WTC11 (cell line): Measurements from ENCODE around the gene ALG6. TPM values are rescaled to one million over a fixed set of nuclear protein-coding genes. Genes with fewer than 3 reads are reported as not detected.

Experiments
- ATAC-seq: fragments of 200-7000 bp; cut with Tn5 transposase; 2 replicates; pipeline ENCODE4 v1.10.0; 2021; ENCODE audit warnings: mild to moderate bottlenecking, moderate library complexity
- CTCF ChIA-PET: fragments of 300-600 bp; sonication (Branson Sonifier 250); formaldehyde crosslinking; loops from one replicate; lab custom pipeline; 2021; ENCODE audit warnings: antibody characterized with exemption; lab: Charles Lee
- POLR2A ChIA-PET: fragments of 350-600 bp; sonication (Branson Sonifier 250); formaldehyde crosslinking; loops from one replicate; lab custom pipeline; 2021; ENCODE audit warnings: antibody characterized with exemption; lab: Charles Lee
- DNase-seq: peaks from one replicate; pipeline ENCODE4 v3.0.0; 2021; ENCODE audit warnings: low spot score
- H3K27ac Mint-ChIP-seq: 2 replicates; pipeline ENCODE4 v1.8.0; 2021; ENCODE audit warnings: mixed read lengths
- H3K27me3 Mint-ChIP-seq: 2 replicates; pipeline ENCODE4 v1.8.0; 2021; ENCODE audit warnings: low read depth, mild to moderate bottlenecking, moderate library complexity, mixed read lengths
- H3K36me3 Mint-ChIP-seq: 2 replicates; pipeline ENCODE4 v1.8.0; 2021; ENCODE audit warnings: mixed read lengths
- H3K4me1 Mint-ChIP-seq: 2 replicates; pipeline ENCODE4 v1.8.0; 2022; ENCODE audit warnings: mixed read lengths
- H3K4me3 Mint-ChIP-seq: 2 replicates; pipeline ENCODE4 v1.8.0; 2021; ENCODE audit warnings: mild to moderate bottlenecking, moderate library complexity, mixed read lengths
- H3K9me3 Mint-ChIP-seq: 2 replicates; pipeline ENCODE4 v1.8.0; 2021; ENCODE audit warnings: mixed read lengths
- AFF4 ChIP-seq: sonication (generic); formaldehyde crosslinking; IDR thresholded peaks from 2 replicates; pipeline ENCODE4 v1.8.1; 2023; ENCODE audit warnings: mild to moderate bottlenecking, missing genetic modification reagents, borderline replicate concordance
- ATF2 ChIP-seq: sonication (generic); formaldehyde crosslinking; IDR thresholded peaks from 2 replicates; pipeline ENCODE4 v1.8.1; 2022; ENCODE audit warnings: low read depth, missing genetic modification reagents, borderline replicate concordance
- ATF3 ChIP-seq: sonication (generic); formaldehyde crosslinking; conservative IDR thresholded peaks from 2 replicates; pipeline ENCODE4 v1.8.1; 2022; ENCODE audit warnings: mild to moderate bottlenecking, missing genetic modification reagents
- CREB1 ChIP-seq: sonication (generic); formaldehyde crosslinking; IDR thresholded peaks from 2 replicates; pipeline ENCODE4 v1.8.0; 2023; ENCODE audit warnings: mild to moderate bottlenecking, missing genetic modification reagents
- FOXK1 ChIP-seq: sonication (generic); formaldehyde crosslinking; IDR thresholded peaks from 2 replicates; pipeline ENCODE4 v1.8.0; 2022; ENCODE audit warnings: mild to moderate bottlenecking, moderate library complexity, missing genetic modification reagents
- FOXP1 ChIP-seq: sonication (generic); formaldehyde crosslinking; IDR thresholded peaks from 2 replicates; pipeline ENCODE4 v1.8.0; 2022; ENCODE audit warnings: missing genetic modification reagents, mild to moderate bottlenecking, moderate library complexity, borderline replicate concordance
- GRHL2 ChIP-seq: fragments of 250-450 bp; sonication (Bioruptor Pico); IDR thresholded peaks from 2 replicates; pipeline ENCODE4 v1.8.0; 2022; ENCODE audit warnings: mild to moderate bottlenecking, moderate library complexity; ENCODE audit not compliant: insufficient replicate concordance, severe bottlenecking
- HMGA2 ChIP-seq: fragments of 250-450 bp; sonication (Bioruptor Pico); IDR thresholded peaks from 2 replicates; pipeline ENCODE4 v1.4.0; 2021; ENCODE audit warnings: mild to moderate bottlenecking, moderate library complexity
- JUN ChIP-seq: sonication (generic); formaldehyde crosslinking; IDR thresholded peaks from 2 replicates; pipeline ENCODE4 v1.8.0; 2023; ENCODE audit warnings: mild to moderate bottlenecking, missing genetic modification reagents
- KAT7 ChIP-seq: sonication (generic); formaldehyde crosslinking; IDR thresholded peaks from 2 replicates; pipeline ENCODE4 v1.8.1; 2023; ENCODE audit warnings: missing genetic modification reagents, mild to moderate bottlenecking, borderline replicate concordance
- NFYB ChIP-seq: sonication (generic); formaldehyde crosslinking; conservative IDR thresholded peaks from 2 replicates; pipeline ENCODE4 v1.8.0; 2022; ENCODE audit warnings: low read depth, missing genetic modification reagents
- NR2C2 ChIP-seq: sonication (generic); formaldehyde crosslinking; IDR thresholded peaks from 2 replicates; pipeline ENCODE4 v1.8.0; 2022; ENCODE audit warnings: mild to moderate bottlenecking, missing genetic modification reagents
- PREB ChIP-seq: sonication (generic); formaldehyde crosslinking; IDR thresholded peaks from 2 replicates; pipeline ENCODE4 v1.8.1; 2022; ENCODE audit warnings: mild to moderate bottlenecking, missing genetic modification reagents, moderate library complexity, borderline replicate concordance
- RORB ChIP-seq: fragments of 250-450 bp; sonication (Bioruptor Pico); IDR thresholded peaks from 2 replicates; pipeline ENCODE4 v1.9.0; 2021; ENCODE audit warnings: mild to moderate bottlenecking
- SOX15 ChIP-seq: fragments of 250-450 bp; sonication (Bioruptor Pico); IDR thresholded peaks from 2 replicates; pipeline ENCODE4 v1.9.0; 2021; ENCODE audit warnings: mild to moderate bottlenecking
- TCF7 ChIP-seq: sonication (generic); formaldehyde crosslinking; IDR thresholded peaks from 2 replicates; pipeline ENCODE4 v1.8.0; 2022; ENCODE audit warnings: mild to moderate bottlenecking, low read depth, missing genetic modification reagents, moderate library complexity
- TEAD1 ChIP-seq: sonication (generic); formaldehyde crosslinking; IDR thresholded peaks from 2 replicates; pipeline ENCODE4 v1.8.0; 2022; ENCODE audit warnings: mild to moderate bottlenecking, missing genetic modification reagents
- TEAD4 ChIP-seq: sonication (generic); formaldehyde crosslinking; IDR thresholded peaks from 2 replicates; pipeline ENCODE4 v1.8.0; 2022; ENCODE audit warnings: mild to moderate bottlenecking, missing genetic modification reagents
- ZBTB21 ChIP-seq: sonication (generic); formaldehyde crosslinking; IDR thresholded peaks from 2 replicates; pipeline ENCODE4 v1.8.1; 2023; ENCODE audit warnings: mild to moderate bottlenecking, missing genetic modification reagents, borderline replicate concordance
- ZNF281 ChIP-seq: sonication (generic); formaldehyde crosslinking; IDR thresholded peaks from 2 replicates; pipeline ENCODE4 v1.8.0; 2023; ENCODE audit warnings: mild to moderate bottlenecking, missing genetic modification reagents
- ZNF396 ChIP-seq: fragments of 250-450 bp; sonication (Bioruptor Pico); IDR thresholded peaks from 2 replicates; pipeline ENCODE4 v1.8.0; 2021; ENCODE audit warnings: mild to moderate bottlenecking, moderate library complexity, borderline replicate concordance
- ZNF671 ChIP-seq: fragments of 250-450 bp; sonication (Bioruptor Pico); IDR thresholded peaks from 2 replicates; pipeline ENCODE4 v1.8.0; 2021; ENCODE audit warnings: mild to moderate bottlenecking
- total RNA-seq: library from RNA; stranded (reverse); gene quantifications from 3 replicates; pipeline ENCODE4 v1.2.3, GENCODE V29; 2021

The ALG6 gene
- total RNA-seq, 1 experiment from 2014 or later = 17.6 TPM

- no peak for TF ChIP-seq GRHL2 (CRISPR knock-in tag)
- no peak for TF ChIP-seq FOXP1 (CRISPR knock-in tag)
Measured at GRCh38 chr1:63407002-63407401, 39.6 kb downstream of the ALG6 start (continued).

GRCh38 chr1:63408331-63408730, 40.9 kb downstream of the ALG6 start:
- Mint-ChIP-seq H3K4me3 (no peak overlapping the region), H3K4me1 (peaks cover 2% of the 10 kb centered on the region; the same call in 1 of the 2 replicates), H3K36me3 (no peaks in the 10 kb centered on the region), H3K9me3 (no peaks in the 10 kb centered on the region), H3K27ac (no peak overlapping the region), H3K27me3 (no peaks in the 10 kb centered on the region)
- CTCF ChIA-PET = no interaction called here
- POLR2A ChIA-PET = no interaction called here
- DNase-seq (no peak), ATAC-seq (no peak)
- TF ChIP-seq ZNF396 = no peak
- TF ChIP-seq ATF3 = no peak
- no peak for TF ChIP-seq ATF2 (CRISPR knock-in tag)
- no peak for TF ChIP-seq HMGA2 (CRISPR knock-in tag)
- TF ChIP-seq ZBTB21 (CRISPR knock-in tag) = no peak
- TF ChIP-seq AFF4 (CRISPR knock-in tag) = no peak
- no peak for TF ChIP-seq NFYB (CRISPR knock-in tag)
- TF ChIP-seq ZNF281 (CRISPR knock-in tag) = no peak
- no peak for TF ChIP-seq RORB (CRISPR knock-in tag)
- no peak for TF ChIP-seq NR2C2

GRCh38 chr1:63411066-63411465, 43.6 kb downstream of the ALG6 start:
- ChIA-PET CTCF (interaction anchor here (1.5 kb wide), 1 partner anchor 83 kb away, joined by 4 read pairs; no protein-coding TSS in a partner anchor), POLR2A (no interaction called here)
- TF ChIP-seq AFF4 (CRISPR knock-in tag) = no peak
- no peak for TF ChIP-seq PREB (CRISPR knock-in tag)
- TF ChIP-seq JUN (CRISPR knock-in tag) = no peak
- no peak for TF ChIP-seq ZNF671 (CRISPR knock-in tag)
- no peak for TF ChIP-seq FOXK1
- TF ChIP-seq TCF7 (CRISPR knock-in tag) = no peak
- no peak for TF ChIP-seq CREB1
- no peak for TF ChIP-seq TEAD1
- TF ChIP-seq KAT7 = no peak
- no peak for TF ChIP-seq SOX15
- TF ChIP-seq TEAD4 (CRISPR knock-in tag) = no peak
- DNase-seq (no peak), ATAC-seq (no peak)
- H3K9me3 Mint-ChIP-seq = no peaks in the 10 kb centered on the region
- H3K4me3 Mint-ChIP-seq = no peak overlapping the region
- no peaks in the 10 kb centered on the region; the same call in 1 of the 2 replicates for H3K4me1 Mint-ChIP-seq
- no peaks in the 10 kb centered on the region for H3K27me3 Mint-ChIP-seq
- no peaks in the 10 kb centered on the region for H3K36me3 Mint-ChIP-seq
- H3K27ac Mint-ChIP-seq = no peak overlapping the region
